Progenitor cell of endocrine pancreas (in vitro differentiated cells): ENCODE results near the gene DAND5. TPM values are rescaled to one million over a fixed set of nuclear protein-coding genes. Genes with fewer than 3 reads are reported as not detected.
A peak's percentile ranks its signal among the peaks of the same experiment; 100 is the strongest.

ENCODE experiments used
- DNase-seq: peaks from one replicate; pipeline ENCODE4 v3.0.0; 2021; ENCODE audit warnings: low spot score; ENCODE audit not compliant: unreplicated experiment
- H3K27ac Mint-ChIP-seq: 2 replicates; pipeline ENCODE4 v1.8.0; 2021; ENCODE audit warnings: mild to moderate bottlenecking, moderate library complexity, mixed read lengths
- H3K27me3 Mint-ChIP-seq: 2 replicates; pipeline ENCODE4 v1.8.0; 2021; ENCODE audit warnings: mixed read lengths
- H3K36me3 Mint-ChIP-seq: 2 replicates; pipeline ENCODE4 v1.8.0; 2022; ENCODE audit warnings: mixed read lengths; ENCODE audit not compliant: insufficient read depth
- H3K4me1 Mint-ChIP-seq: 2 replicates; pipeline ENCODE4 v1.8.0; 2021; ENCODE audit warnings: low read depth, mixed read lengths
- H3K4me3 Mint-ChIP-seq: 2 replicates; pipeline ENCODE4 v1.8.0; 2021; ENCODE audit warnings: low read depth, mild to moderate bottlenecking, moderate library complexity, mixed read lengths
- H3K9me3 Mint-ChIP-seq: 2 replicates; pipeline ENCODE4 v1.8.0; 2021; ENCODE audit warnings: low read depth, mixed read lengths
- total RNA-seq: library from RNA; stranded (reverse); gene quantifications from 2 replicates; pipeline ENCODE4 v1.2.1, GENCODE V29; 2021
- TF ChIP-seq, protein P1 (sequence below): fragments of 200-600 bp; sonication (generic); IDR thresholded peaks from one replicate; pipeline ENCODE4 v1.5.0; 2021; ENCODE audit warnings: antibody characterized with exemption, mild to moderate bottlenecking; ENCODE audit not compliant: unreplicated experiment

Gene DAND5
- total RNA-seq, 1 donor from 2014 or later = not detected

DNA sequence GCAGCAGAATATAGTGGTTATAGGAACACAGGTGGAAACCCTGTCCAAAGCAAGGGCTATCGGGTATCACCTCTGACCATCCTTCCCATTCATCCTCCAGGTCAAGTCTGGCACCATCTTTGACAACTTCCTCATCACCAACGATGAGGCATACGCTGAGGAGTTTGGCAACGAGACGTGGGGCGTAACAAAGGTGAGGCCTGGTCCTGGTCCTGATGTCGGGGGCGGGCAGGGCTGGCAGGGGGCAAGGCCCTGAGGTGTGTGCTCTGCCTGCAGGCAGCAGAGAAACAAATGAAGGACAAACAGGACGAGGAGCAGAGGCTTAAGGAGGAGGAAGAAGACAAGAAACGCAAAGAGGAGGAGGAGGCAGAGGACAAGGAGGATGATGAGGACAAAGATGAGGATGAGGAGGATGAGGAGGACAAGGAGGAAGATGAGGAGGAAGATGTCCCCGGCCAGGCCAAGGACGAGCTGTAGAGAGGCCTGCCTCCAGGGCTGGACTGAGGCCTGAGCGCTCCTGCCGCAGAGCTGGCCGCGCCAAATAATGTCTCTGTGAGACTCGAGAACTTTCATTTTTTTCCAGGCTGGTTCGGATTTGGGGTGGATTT lies 25.8 kb upstream of the DAND5 start:
- peaks cover 27% of the 10 kb centered on the region for H3K4me1 Mint-ChIP-seq
- H3K27me3 Mint-ChIP-seq = no peaks in the 10 kb centered on the region
- peak overlapping the region; percentile 42 for H3K4me3 Mint-ChIP-seq
- no peaks in the 10 kb centered on the region for H3K9me3 Mint-ChIP-seq
- H3K36me3 Mint-ChIP-seq = peaks cover 36% of the 10 kb centered on the region
- TF ChIP-seq, protein P1, sequence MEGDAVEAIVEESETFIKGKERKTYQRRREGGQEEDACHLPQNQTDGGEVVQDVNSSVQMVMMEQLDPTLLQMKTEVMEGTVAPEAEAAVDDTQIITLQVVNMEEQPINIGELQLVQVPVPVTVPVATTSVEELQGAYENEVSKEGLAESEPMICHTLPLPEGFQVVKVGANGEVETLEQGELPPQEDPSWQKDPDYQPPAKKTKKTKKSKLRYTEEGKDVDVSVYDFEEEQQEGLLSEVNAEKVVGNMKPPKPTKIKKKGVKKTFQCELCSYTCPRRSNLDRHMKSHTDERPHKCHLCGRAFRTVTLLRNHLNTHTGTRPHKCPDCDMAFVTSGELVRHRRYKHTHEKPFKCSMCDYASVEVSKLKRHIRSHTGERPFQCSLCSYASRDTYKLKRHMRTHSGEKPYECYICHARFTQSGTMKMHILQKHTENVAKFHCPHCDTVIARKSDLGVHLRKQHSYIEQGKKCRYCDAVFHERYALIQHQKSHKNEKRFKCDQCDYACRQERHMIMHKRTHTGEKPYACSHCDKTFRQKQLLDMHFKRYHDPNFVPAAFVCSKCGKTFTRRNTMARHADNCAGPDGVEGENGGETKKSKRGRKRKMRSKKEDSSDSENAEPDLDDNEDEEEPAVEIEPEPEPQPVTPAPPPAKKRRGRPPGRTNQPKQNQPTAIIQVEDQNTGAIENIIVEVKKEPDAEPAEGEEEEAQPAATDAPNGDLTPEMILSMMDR = no peak
- H3K27ac Mint-ChIP-seq = peak overlapping the region; percentile 51
- DNase-seq = no peak

DNA sequence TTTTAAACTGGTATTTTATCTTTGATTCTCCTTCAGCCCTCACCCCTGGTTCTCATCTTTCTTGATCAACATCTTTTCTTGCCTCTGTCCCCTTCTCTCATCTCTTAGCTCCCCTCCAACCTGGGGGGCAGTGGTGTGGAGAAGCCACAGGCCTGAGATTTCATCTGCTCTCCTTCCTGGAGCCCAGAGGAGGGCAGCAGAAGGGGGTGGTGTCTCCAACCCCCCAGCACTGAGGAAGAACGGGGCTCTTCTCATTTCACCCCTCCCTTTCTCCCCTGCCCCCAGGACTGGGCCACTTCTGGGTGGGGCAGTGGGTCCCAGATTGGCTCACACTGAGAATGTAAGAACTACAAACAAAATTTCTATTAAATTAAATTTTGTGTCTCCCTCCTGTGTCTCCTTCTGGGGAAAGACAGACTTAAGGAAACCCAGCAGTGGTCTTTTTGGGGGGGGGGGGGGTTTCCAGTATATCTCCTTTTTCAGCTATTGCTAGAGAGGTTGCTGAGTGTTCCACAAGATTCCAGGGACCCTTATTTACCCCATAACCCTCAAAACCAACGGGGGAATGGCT lies 25.2 kb upstream of the DAND5 start:
- Mint-ChIP-seq H3K27ac (peak overlapping the region; percentile 98), H3K4me3 (no peak overlapping the region), H3K9me3 (no peaks in the 10 kb centered on the region), H3K27me3 (no peaks in the 10 kb centered on the region), H3K36me3 (peaks cover 34% of the 10 kb centered on the region), H3K4me1 (peaks cover 27% of the 10 kb centered on the region)
- DNase-seq = no peak
- TF ChIP-seq, protein P1 = no peak

DNA sequence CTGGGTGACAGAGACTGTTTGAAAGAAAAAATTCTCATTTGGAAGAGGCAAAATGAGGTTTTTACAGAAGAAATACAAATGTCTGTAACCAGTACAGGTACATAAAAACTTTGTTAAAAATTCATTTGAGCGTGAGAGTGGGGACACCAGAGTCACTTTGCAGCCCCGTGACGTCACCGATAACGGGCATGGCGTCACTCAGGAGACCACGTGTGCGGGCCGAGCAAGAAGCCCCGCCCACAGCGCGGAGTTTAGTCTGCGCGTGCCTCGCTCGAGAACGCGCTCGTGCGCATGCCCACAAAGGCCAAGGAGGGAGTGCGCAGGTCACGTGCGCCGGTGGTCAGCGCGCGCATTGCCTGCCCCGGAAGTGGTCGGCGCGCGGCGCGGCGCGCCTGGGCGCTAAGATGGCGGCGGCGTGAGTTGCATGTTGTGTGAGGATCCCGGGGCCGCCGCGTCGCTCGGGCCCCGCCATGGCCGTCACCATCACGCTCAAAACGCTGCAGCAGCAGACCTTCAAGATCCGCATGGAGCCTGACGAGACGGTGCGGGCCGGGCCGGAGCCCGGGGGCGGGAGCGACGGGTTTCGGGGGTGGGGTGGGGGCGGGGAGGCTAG lies 23.8 kb upstream of the DAND5 start, which contains the start of gene RAD23A:
TSS of gene RAD23A (plus strand) at position 384 of the 613 bp plus-strand sequence. CDS start at position 471, 87 bp downstream.
- H3K27ac Mint-ChIP-seq = peak within 1 kb of the TSS; percentile 98
- H3K27me3 Mint-ChIP-seq = no peaks in the 10 kb centered on the region
- H3K4me3 Mint-ChIP-seq = peak within 1 kb of the TSS; percentile 81
- peak; percentile 97 for DNase-seq
- no peaks in the 10 kb centered on the region for H3K9me3 Mint-ChIP-seq
- peaks cover 30% of the 10 kb centered on the region for H3K36me3 Mint-ChIP-seq
- TF ChIP-seq, protein P1 = no peak
- peaks cover 17% of the 10 kb centered on the region for H3K4me1 Mint-ChIP-seq

- peaks cover 14% of the 10 kb centered on the region for H3K4me1 Mint-ChIP-seq
- peaks cover 28% of the 10 kb centered on the region for H3K36me3 Mint-ChIP-seq
- H3K4me3 Mint-ChIP-seq = peak overlapping the region; percentile 81
- no peaks in the 10 kb centered on the region for H3K27me3 Mint-ChIP-seq
- H3K27ac Mint-ChIP-seq = peak overlapping the region; percentile 95
- peak; percentile 58 for DNase-seq
- H3K9me3 Mint-ChIP-seq = no peaks in the 10 kb centered on the region
- TF ChIP-seq, protein P1 = no peak
These were observed 23.2 kb upstream of the DAND5 start for GRCh38 chr19:12946092-12946721.
